Activated T-helper 1 cell treated with Interleukin-2 at 50 U/mL for 16 hours (primary cell): ENCODE data around the gene MUC20.
"Not testable (repeated sequence)": the region's sequence is repeated elsewhere in the genome, so short reads cannot be mapped to it uniquely, and the experiment has no call there.

Experiments used
- DNase-seq: peaks from one replicate; pipeline ENCODE4 v3.0.0-alpha.2; 2020; ENCODE audit warnings: low read depth

MUC20 gene

GRCh38 chr3:195693428-195694216, 27.2 kb upstream of the MUC20 start:
- no peak for DNase-seq

GRCh38 chr3:195694217-195695076, 26.3 kb upstream of the MUC20 start:
- not testable (repeated sequence) for DNase-seq

GRCh38 chr3:195696632-195697278, 24.0 kb upstream of the MUC20 start:
- DNase-seq = no peak

GRCh38 chr3:195697582-195698324, 23.0 kb upstream of the MUC20 start:
- no peak for DNase-seq

- no peak for DNase-seq
These were observed 22.5 kb upstream of the MUC20 start for GRCh38 chr3:195698325-195698646.

GRCh38 chr3:195698647-195699387, 22.0 kb upstream of the MUC20 start:
- no peak for DNase-seq

GRCh38 chr3:195699388-195699771, 21.4 kb upstream of the MUC20 start:
- DNase-seq = no peak

- DNase-seq = no peak
These were observed 20.9 kb upstream of the MUC20 start for GRCh38 chr3:195699860-195700259.

GRCh38 chr3:195700319-195700718, 20.5 kb upstream of the MUC20 start:
- DNase-seq = no peak

GRCh38 chr3:195701042-195701915, 19.5 kb upstream of the MUC20 start:
- DNase-seq = no peak

- DNase-seq = no peak
These were observed 17.0 kb upstream of the MUC20 start for GRCh38 chr3:195703776-195704175.

GRCh38 chr3:195704433-195704999, 16.3 kb upstream of the MUC20 start:
- DNase-seq = no peak

GRCh38 chr3:195705081-195705991, 15.4 kb upstream of the MUC20 start:
- no peak for DNase-seq

GRCh38 chr3:195708061-195708460, 12.7 kb upstream of the MUC20 start:
- no peak for DNase-seq

GRCh38 chr3:195708626-195709481, 11.9 kb upstream of the MUC20 start:
- DNase-seq = no peak

GRCh38 chr3:195709676-195710085, 11.1 kb upstream of the MUC20 start:
- DNase-seq = no peak

- not testable (repeated sequence) for DNase-seq
These were observed 10.5 kb upstream of the MUC20 start for GRCh38 chr3:195710126-195710905.
